Keratinocyte (primary cell): Measurements from ENCODE around the gene CLCN2. TPM values are rescaled to one million over a fixed set of nuclear protein-coding genes. Genes with fewer than 3 reads are reported as not detected.

Experiments
- DNase-seq: peaks from one replicate; pipeline ENCODE4 v3.0.0-alpha.2; 2011; ENCODE audit warnings: low read depth, missing footprints, low spot score
- FAIRE-seq: peaks from 2 replicates; lab custom pipeline; 2011; peaks lifted over from hg19 to GRCh38; lab: Jason Lieb, UNC
- H2AFZ ChIP-seq: 2 replicates; pipeline ENCODE4 v1.6.0; 2012; ENCODE audit warnings: low read length, control low read depth, inconsistent platforms; ENCODE audit not compliant: control insufficient read depth
- H3K27ac ChIP-seq: 2 replicates; pipeline ENCODE4 v1.5.1; 2011; ENCODE audit warnings: low read length; ENCODE audit not compliant: control insufficient read depth, insufficient read depth
- H3K27me3 ChIP-seq: 3 replicates; pipeline ENCODE4 v1.6.0; 2011; ENCODE audit warnings: low read length; ENCODE audit not compliant: control insufficient read depth, insufficient read depth; ENCODE audit errors: extremely low read depth
- H3K36me3 ChIP-seq, 2 experiments: 2 replicates in 1 of 2; 3 replicates in 1 of 2; pipeline ENCODE4 v1.5.1; 2011; ENCODE audit warnings: low read length in 2 of 2, mild to moderate bottlenecking in 1 of 2; ENCODE audit not compliant: control insufficient read depth in 2 of 2, insufficient read depth in 2 of 2; ENCODE audit errors: extremely low read depth in 1 of 2
- H3K4me1 ChIP-seq: 3 replicates; pipeline ENCODE4 v1.5.1; 2011; ENCODE audit warnings: low read length; ENCODE audit not compliant: control insufficient read depth, insufficient read depth; ENCODE audit errors: extremely low read depth
- H3K4me2 ChIP-seq: 3 replicates; pipeline ENCODE4 v1.6.0; 2011; ENCODE audit warnings: low read depth, low read length; ENCODE audit not compliant: control insufficient read depth, insufficient read depth; ENCODE audit errors: extremely low read depth
- H3K4me3 ChIP-seq, 3 experiments: fragments of 200-600 bp in 1 of 3; sonication (generic) in 1 of 3; 2 replicates in 2 of 3; 3 replicates in 1 of 3; pipeline ENCODE4 v1.5.1; 2011 to 2016; ENCODE audit warnings: low read length in 3 of 3, mild to moderate bottlenecking in 3 of 3, control low read depth in 2 of 3, inconsistent platforms in 1 of 3, low read depth in 1 of 3, mixed read lengths in 1 of 3, mixed run types in 1 of 3, moderate library complexity in 1 of 3; ENCODE audit not compliant: control insufficient read depth in 2 of 3, insufficient read depth in 2 of 3; ENCODE audit errors: extremely low read depth in 1 of 3
- H3K79me2 ChIP-seq: 2 replicates; pipeline ENCODE4 v1.6.0; 2012; ENCODE audit warnings: low read length; ENCODE audit not compliant: control insufficient read depth, insufficient read depth
- H3K9ac ChIP-seq: 3 replicates; pipeline ENCODE4 v1.6.0; 2011; ENCODE audit warnings: low read length; ENCODE audit not compliant: control insufficient read depth, insufficient read depth; ENCODE audit errors: extremely low read depth
- H3K9me1 ChIP-seq: 3 replicates; pipeline ENCODE4 v1.6.0; 2011; ENCODE audit warnings: low read length; ENCODE audit not compliant: control insufficient read depth, insufficient read depth; ENCODE audit errors: extremely low read depth
- H3K9me3 ChIP-seq: 2 replicates; pipeline ENCODE4 v1.5.1; 2012; ENCODE audit warnings: low read depth, low read length; ENCODE audit not compliant: control insufficient read depth
- H4K20me1 ChIP-seq: 3 replicates; pipeline ENCODE4 v1.6.0; 2011; ENCODE audit warnings: low read length; ENCODE audit not compliant: control insufficient read depth, insufficient read depth; ENCODE audit errors: extremely low read depth
- CTCF ChIP-seq, 3 experiments: IDR thresholded peaks in 1 of 3; conservative IDR thresholded peaks in 1 of 3; optimal IDR thresholded peaks in 1 of 3; 2 replicates in 2 of 3; 3 replicates in 1 of 3; pipeline versions ENCODE3 to v1.5.1; 2011; ENCODE audit warnings: low read length in 3 of 3, mild to moderate bottlenecking in 3 of 3, moderate library complexity in 2 of 3, control low read depth in 1 of 3, inconsistent platforms in 1 of 3; ENCODE audit not compliant: insufficient read depth in 2 of 3; ENCODE audit errors: extremely low read depth in 1 of 3
- EZH2 ChIP-seq: IDR thresholded peaks from one replicate; pipeline ENCODE4 v1.6.1; 2012; ENCODE audit warnings: inconsistent platforms, mild to moderate bottlenecking, low read length, moderate library complexity
- dilution Hi-C: fragments of 300-500 bp; cut with MboI; formaldehyde crosslinking; loops from one replicate; pipeline ENCODE4 v1.7.0; 2020; ENCODE audit warnings: low sequenced_read_pairs; ENCODE audit not compliant: extremely low pct_ligation_motif_present
- polyA plus RNA-seq, 5 experiments: library from polyadenylated mRNA; depleted of rRNA in 3 of 5; stranded (reverse) in 3 of 5; stranded (forward) in 1 of 5; unstranded in 1 of 5; fragments of >200 nt; gene quantifications; 1 replicate in 1 of 5; 2 replicates in 3 of 5; 3 replicates in 1 of 5; pipeline versions ENCODE4 v1.2.1 to v1.2.3, GENCODE V29; 2011 to 2012; ENCODE audit warnings: missing spikeins in 2 of 5, low read depth in 1 of 5, low replicate concordance in 1 of 5

CLCN2 gene
- polyA plus RNA-seq, 1 donor (not counting 4 experiments of a cell fraction or from before 2014, with no cell fraction given) = 3.1 TPM

GRCh38 chr3:184382326-184383032, 21.1 kb upstream of the CLCN2 start:
- H4K20me1 ChIP-seq = no peaks in the 10 kb centered on the region
- no peak overlapping the region for H3K4me3 ChIP-seq
- no peak overlapping the region for H2AFZ ChIP-seq
- FAIRE-seq = no peak
- H3K9me3 ChIP-seq = no peaks in the 10 kb centered on the region
- no peaks in the 10 kb centered on the region for H3K9me1 ChIP-seq
- peaks cover 52% of the 10 kb centered on the region for H3K27me3 ChIP-seq
- DNase-seq = no peak
- no peak overlapping the region for H3K9ac ChIP-seq
- no peak overlapping the region for H3K4me2 ChIP-seq
- no peaks in the 10 kb centered on the region for H3K4me1 ChIP-seq
- no peak for TF ChIP-seq CTCF (optimal IDR thresholded peaks at IDR 0.05 in 1 of 3, IDR thresholded peaks at IDR 0.05 in 1 of 3, conservative IDR thresholded peaks at IDR 0.05 in 1 of 3; ENCODE audit: extremely low read depth in 1 of 3, insufficient read depth in 2 of 3, low read length in 3 of 3)
- TF ChIP-seq EZH2 = no peak
- no peaks in the 10 kb centered on the region for H3K36me3 ChIP-seq
- no peak overlapping the region for H3K27ac ChIP-seq
- dilution Hi-C loops = no loop called here
- H3K79me2 ChIP-seq = no peaks in the 10 kb centered on the region

- TF ChIP-seq CTCF (optimal IDR thresholded peaks at IDR 0.05 in 1 of 3, IDR thresholded peaks at IDR 0.05 in 1 of 3, conservative IDR thresholded peaks at IDR 0.05 in 1 of 3; ENCODE audit: extremely low read depth in 1 of 3, insufficient read depth in 2 of 3, low read length in 3 of 3) (no peak), EZH2 (no peak)
Measured at GRCh38 chr3:184381261-184382224, 20.1 kb upstream of the CLCN2 start.

More at GRCh38 chr3:184381261-184382224, 20.1 kb upstream of the CLCN2 start:
- H3K36me3 ChIP-seq = no peaks in the 10 kb centered on the region
- H3K27ac ChIP-seq = no peak overlapping the region
- H3K9ac ChIP-seq = no peak overlapping the region
- H3K27me3 ChIP-seq = peaks cover 61% of the 10 kb centered on the region
- no peaks in the 10 kb centered on the region for H3K9me1 ChIP-seq
- dilution Hi-C loops = no loop called here
- no peak overlapping the region for H3K4me2 ChIP-seq
- no peak overlapping the region for H3K4me3 ChIP-seq
- no peaks in the 10 kb centered on the region for H3K79me2 ChIP-seq
- no peaks in the 10 kb centered on the region for H4K20me1 ChIP-seq
- FAIRE-seq = no peak
- H3K9me3 ChIP-seq = no peaks in the 10 kb centered on the region
- DNase-seq = no peak
- H2AFZ ChIP-seq = no peak overlapping the region
- H3K4me1 ChIP-seq = no peaks in the 10 kb centered on the region
